IPS-NIHi11 (cell line): ENCODE data around the gene BSN.

ENCODE experiments used
- DNase-seq: peaks from one replicate; pipeline ENCODE4 v3.0.0; 2012; ENCODE audit warnings: mixed read lengths, low spot score

BSN gene

DNA sequence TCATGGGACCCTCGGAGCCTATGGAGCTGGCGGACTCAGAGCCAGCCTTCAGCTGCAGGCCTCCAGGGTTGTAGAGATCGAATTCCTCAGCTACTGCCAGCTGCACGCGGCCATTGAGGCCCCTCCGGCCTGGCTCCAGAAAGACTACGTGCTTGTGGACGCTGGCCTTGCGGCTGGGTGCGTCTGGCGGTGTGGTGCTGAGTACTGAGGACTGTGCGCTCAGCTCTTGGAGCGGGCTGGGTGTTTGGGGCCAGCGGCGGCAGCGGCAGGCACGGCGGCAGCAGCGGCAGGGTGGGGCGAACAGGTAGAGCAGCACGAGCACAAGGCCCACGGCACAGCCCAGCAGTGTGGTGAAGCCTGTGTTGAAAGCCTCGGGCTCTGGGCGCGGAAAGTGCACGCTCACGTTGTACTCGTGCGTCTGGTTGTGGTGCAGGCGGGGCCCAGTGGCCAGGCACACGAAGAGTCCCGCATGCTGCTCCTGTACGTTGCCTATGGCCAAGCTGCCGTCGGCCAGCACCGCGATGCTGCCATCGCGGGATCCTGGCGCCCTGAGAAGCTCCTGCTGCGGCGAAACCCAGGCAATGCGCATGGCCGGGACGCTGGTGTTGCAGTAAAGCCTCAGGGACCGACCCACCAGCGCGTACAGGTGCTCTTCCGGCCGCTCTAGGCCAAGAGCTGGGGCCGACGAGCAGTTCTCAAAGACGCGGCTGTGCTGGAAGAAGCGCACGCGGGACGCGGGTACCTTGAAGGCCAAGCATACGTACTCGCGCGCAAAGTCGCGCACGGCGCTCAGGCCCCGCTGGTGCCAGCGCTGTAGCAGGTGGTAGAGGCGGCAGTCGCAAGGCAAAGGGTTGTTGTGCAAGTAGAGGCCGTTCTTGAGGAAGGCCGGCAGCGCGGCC lies 163.9 kb downstream of the BSN start:
- DNase-seq: no peak

DNA sequence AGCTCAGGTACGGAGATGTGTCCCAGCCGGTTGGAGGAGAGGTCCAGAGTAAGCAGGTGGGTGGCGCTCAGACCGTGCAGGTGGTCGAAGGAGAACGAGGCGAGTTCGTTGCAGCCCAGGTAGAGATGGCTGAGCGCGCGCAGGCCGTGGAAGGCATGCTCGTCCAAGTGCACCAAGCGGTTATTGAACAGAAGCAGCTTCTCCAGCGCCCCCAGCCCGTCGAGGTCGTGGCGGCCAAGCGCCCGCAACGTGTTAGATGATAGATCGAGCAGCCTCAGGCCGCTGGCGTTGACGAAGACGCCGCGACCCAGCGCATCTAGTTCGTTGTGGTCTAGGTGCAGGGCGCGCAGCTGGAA lies 164.6 kb downstream of the BSN start:
- DNase-seq: no peak

DNA sequence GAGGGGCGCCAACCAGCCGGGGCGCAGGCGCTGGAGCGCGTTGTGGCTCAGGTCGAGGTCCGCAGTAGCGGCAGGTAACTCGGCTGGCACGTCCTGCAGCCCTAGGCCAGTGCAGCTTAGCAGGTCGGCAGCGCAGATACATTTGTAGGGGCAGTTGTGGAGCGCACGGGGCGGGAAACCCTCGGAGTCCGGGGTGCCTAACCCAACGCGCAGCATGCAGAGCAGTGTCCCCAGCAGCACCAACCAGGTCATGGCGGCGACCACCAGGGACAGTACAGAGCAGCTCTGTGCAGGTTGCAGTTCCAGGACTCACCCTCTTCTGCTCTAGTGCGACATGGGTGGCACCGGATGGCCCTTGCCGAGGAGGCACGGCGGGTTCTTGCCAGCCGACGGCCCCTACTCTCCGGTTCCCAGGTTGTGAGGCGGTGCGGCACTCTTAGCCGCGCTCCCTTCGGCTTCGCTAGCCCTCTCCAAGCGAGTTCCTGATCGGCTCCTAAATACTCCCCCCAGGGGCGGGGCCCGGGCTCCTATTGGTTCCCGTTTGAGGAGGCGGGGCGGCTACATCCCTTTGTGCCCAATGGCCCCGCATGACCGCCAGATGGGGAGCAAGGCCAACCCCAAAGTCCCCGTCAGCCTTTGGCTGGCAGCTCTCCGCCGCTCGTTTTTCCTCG lies 165.1 kb downstream of the BSN start, which contains the start of gene AMIGO3:
Gene AMIGO3 (minus strand): TSS at position 471 of the 671 bp plus-strand sequence. CDS start 219 bp downstream, at position 252.
- peak; percentile 97 for DNase-seq
